ENCODE measurements around the gene MTLN.
"Not testable (repeated sequence)": the region's sequence is repeated elsewhere in the genome, so short reads cannot be mapped to it uniquely, and the experiment has no call there.

The MTLN gene

GRCh38 chr2:110211938-110212858, at the start of gene MTLN:
MTLN (minus strand) TSS chr2:110212547; CDS start chr2:110212525, 22 bp downstream.
- peak; percentile 90 for DNase-seq (ENCODE audit: low spot score)

GRCh38 chr2:110261910-110262309, 49.6 kb upstream of the MTLN start:
- not testable (repeated sequence) for DNase-seq (ENCODE audit: low spot score)

GRCh38 chr2:110248081-110248795, 35.9 kb upstream of the MTLN start:
- DNase-seq (ENCODE audit: low spot score) = not testable (repeated sequence)

GRCh38 chr2:110245488-110246435, 33.4 kb upstream of the MTLN start:
- not testable (repeated sequence) for DNase-seq (ENCODE audit: low spot score)

- not testable (repeated sequence) for DNase-seq (ENCODE audit: low spot score)
Measured at GRCh38 chr2:110243283-110243682, 30.9 kb upstream of the MTLN start.

GRCh38 chr2:110234514-110234913, 22.2 kb upstream of the MTLN start:
- DNase-seq (ENCODE audit: low spot score) = not testable (repeated sequence)

- DNase-seq (ENCODE audit: low spot score) = not testable (repeated sequence)
Measured at GRCh38 chr2:110229886-110230285, 17.5 kb upstream of the MTLN start.

GRCh38 chr2:110222626-110223025, 10.3 kb upstream of the MTLN start:
- not testable (repeated sequence) for DNase-seq (ENCODE audit: low spot score)

- DNase-seq (ENCODE audit: low spot score) = no peak
Measured at GRCh38 chr2:110221938-110222337, 9.6 kb upstream of the MTLN start.

GRCh38 chr2:110220190-110220564, 7.8 kb upstream of the MTLN start:
- no peak for DNase-seq (ENCODE audit: low spot score)

GRCh38 chr2:110219496-110220189, 7.3 kb upstream of the MTLN start:
- peak; percentile 57 for DNase-seq (ENCODE audit: low spot score)

GRCh38 chr2:110218889-110219288, 6.5 kb upstream of the MTLN start:
- not testable (repeated sequence) for DNase-seq (ENCODE audit: low spot score)

- DNase-seq (ENCODE audit: low spot score) = peak; percentile 24
Measured at GRCh38 chr2:110216803-110217202, 4.5 kb upstream of the MTLN start.

GRCh38 chr2:110216199-110216598, 3.9 kb upstream of the MTLN start:
- no peak for DNase-seq (ENCODE audit: low spot score)

GRCh38 chr2:110215566-110216158, 3.3 kb upstream of the MTLN start:
- DNase-seq (ENCODE audit: low spot score) = no peak

GRCh38 chr2:110215091-110215490, 2.7 kb upstream of the MTLN start:
- DNase-seq (ENCODE audit: low spot score) = no peak

GRCh38 chr2:110213522-110213921, 1.2 kb upstream of the MTLN start:
- DNase-seq (ENCODE audit: low spot score) = not testable (repeated sequence)

- no peak for DNase-seq (ENCODE audit: low spot score)
Measured at GRCh38 chr2:110205660-110206455, 6.5 kb downstream of the MTLN start.

GRCh38 chr2:110204408-110205385, 7.7 kb downstream of the MTLN start, which contains the start of gene NPHP1:
NPHP1 (minus strand) TSS chr2:110205013; CDS start chr2:110204968, 45 bp downstream.
- DNase-seq (ENCODE audit: low spot score) = peak; percentile 99
